ENCODE results near the gene PERM1. TPM values are rescaled to one million over a fixed set of nuclear protein-coding genes. Genes with fewer than 3 reads are reported as not detected.

PERM1 gene
- total RNA-seq, 1 donor from 2014 or later: not detected

GRCh38 chr1:941015-941587 is 40.8 kb downstream of the PERM1 start:
- H3K4me3 ChIP-seq (ENCODE audit: low read depth, low read length): no peak overlapping the region
- no peak for FAIRE-seq
- H3K27me3 ChIP-seq (ENCODE audit: control insufficient read depth, insufficient read depth, low read length): peaks cover 16% of the 10 kb centered on the region
- DNase-seq (ENCODE audit: low read depth): no peak
- H3K36me3 ChIP-seq (ENCODE audit: control insufficient read depth, insufficient read depth, low read length): no peaks in the 10 kb centered on the region
- no peak for TF ChIP-seq CTCF (IDR thresholded peaks at IDR 0.05; ENCODE audit: insufficient read depth, low read length, severe bottlenecking)

- no peak for FAIRE-seq
- DNase-seq (ENCODE audit: low read depth): no peak
- Histone ChIP-seq H3K36me3 (ENCODE audit: control insufficient read depth, insufficient read depth, low read length) (no peaks in the 10 kb centered on the region), H3K27me3 (ENCODE audit: control insufficient read depth, insufficient read depth, low read length) (peaks cover 23% of the 10 kb centered on the region), H3K4me3 (ENCODE audit: low read depth, low read length) (peak overlapping the region; percentile 25)
- no peak for TF ChIP-seq CTCF (IDR thresholded peaks at IDR 0.05; ENCODE audit: insufficient read depth, low read length, severe bottlenecking)
Measured at GRCh38 chr1:940107-941014, 41.5 kb downstream of the PERM1 start.

- no peak for TF ChIP-seq CTCF (IDR thresholded peaks at IDR 0.05; ENCODE audit: insufficient read depth, low read length, severe bottlenecking)
- H3K4me3 ChIP-seq (ENCODE audit: low read depth, low read length): no peak overlapping the region
- no peaks in the 10 kb centered on the region for H3K36me3 ChIP-seq (ENCODE audit: control insufficient read depth, insufficient read depth, low read length)
- no peak for FAIRE-seq
- no peak for DNase-seq (ENCODE audit: low read depth)
- peaks cover 29% of the 10 kb centered on the region for H3K27me3 ChIP-seq (ENCODE audit: control insufficient read depth, insufficient read depth, low read length)
Measured at GRCh38 chr1:939511-940106, 42.3 kb downstream of the PERM1 start.

- DNase-seq (ENCODE audit: low read depth) (no peak), FAIRE-seq (no peak)
- TF ChIP-seq CTCF (IDR thresholded peaks at IDR 0.05; ENCODE audit: insufficient read depth, low read length, severe bottlenecking): no peak
- H3K27me3 ChIP-seq (ENCODE audit: control insufficient read depth, insufficient read depth, low read length): peaks cover 29% of the 10 kb centered on the region
- H3K36me3 ChIP-seq (ENCODE audit: control insufficient read depth, insufficient read depth, low read length): no peaks in the 10 kb centered on the region
- H3K4me3 ChIP-seq (ENCODE audit: low read depth, low read length): no peak overlapping the region
Measured at GRCh38 chr1:938711-939489, 43.0 kb downstream of the PERM1 start.

GRCh38 chr1:938088-938683 is 43.7 kb downstream of the PERM1 start:
- H3K4me3 ChIP-seq (ENCODE audit: low read depth, low read length): no peak overlapping the region
- peaks cover 34% of the 10 kb centered on the region for H3K27me3 ChIP-seq (ENCODE audit: control insufficient read depth, insufficient read depth, low read length)
- TF ChIP-seq CTCF (IDR thresholded peaks at IDR 0.05; ENCODE audit: insufficient read depth, low read length, severe bottlenecking): peak; percentile 89
- H3K36me3 ChIP-seq (ENCODE audit: control insufficient read depth, insufficient read depth, low read length): no peaks in the 10 kb centered on the region
- DNase-seq (ENCODE audit: low read depth) (peak; percentile 25), FAIRE-seq (no peak)

All from bronchial epithelial cell (primary cell).